MG63 (cell line): ENCODE results near the gene TMEM44. TPM values are rescaled to one million over a fixed set of nuclear protein-coding genes. Genes with fewer than 3 reads are reported as not detected.
A peak's percentile ranks its signal among the peaks of the same experiment; 100 is the strongest.
"Not testable (repeated sequence)": the region's sequence is repeated elsewhere in the genome, so short reads cannot be mapped to it uniquely, and the experiment has no call there.

Experiments
- DNase-seq: peaks from one replicate; pipeline ENCODE4 v3.0.0-alpha.2; 2020
- H3K27me3 ChIP-seq: fragments of 250-450 bp; sonication (Bioruptor Pico); 2 replicates; pipeline ENCODE4 v1.5.1; 2020; ENCODE audit warnings: mild to moderate bottlenecking, moderate library complexity
- H3K36me3 ChIP-seq: fragments of 250-450 bp; sonication (Bioruptor Pico); 2 replicates; pipeline ENCODE4 v1.5.1; 2020; ENCODE audit warnings: mild to moderate bottlenecking, moderate library complexity
- H3K4me3 ChIP-seq: fragments of 250-450 bp; sonication (Bioruptor Pico); 2 replicates; pipeline ENCODE4 v1.5.1; 2020; ENCODE audit warnings: mild to moderate bottlenecking, moderate library complexity
- H3K9me3 ChIP-seq: fragments of 250-450 bp; sonication (Bioruptor Pico); 2 replicates; pipeline ENCODE4 v1.5.1; 2020; ENCODE audit warnings: mild to moderate bottlenecking, moderate library complexity
- total RNA-seq: library from RNA; depleted of rRNA; stranded (reverse); fragments of >200 nt; shearing (Covaris generic); gene quantifications from 2 replicates; pipeline ENCODE4 v1.2.3, GENCODE V29; 2014; ENCODE audit warnings: low replicate concordance

TMEM44 gene
- total RNA-seq, 1 experiment from 2014 or later = 40.9 TPM

- DNase-seq = no peak
- Histone ChIP-seq H3K9me3 (no peaks in the 10 kb centered on the region), H3K36me3 (peaks cover 86% of the 10 kb centered on the region), H3K27me3 (no peaks in the 10 kb centered on the region), H3K4me3 (no peak overlapping the region)
These were observed 26.6 kb upstream of the TMEM44 start for GRCh38 chr3:194659778-194660177.

- Histone ChIP-seq H3K9me3 (no peaks in the 10 kb centered on the region), H3K4me3 (no peak overlapping the region), H3K36me3 (peaks cover 86% of the 10 kb centered on the region), H3K27me3 (no peaks in the 10 kb centered on the region)
- no peak for DNase-seq
These were observed 25.4 kb upstream of the TMEM44 start for GRCh38 chr3:194658477-194659242.

GRCh38 chr3:194657439-194657838 is 24.2 kb upstream of the TMEM44 start:
- DNase-seq = no peak
- Histone ChIP-seq H3K36me3 (peaks cover 88% of the 10 kb centered on the region), H3K9me3 (no peaks in the 10 kb centered on the region), H3K4me3 (no peak overlapping the region), H3K27me3 (no peaks in the 10 kb centered on the region)

GRCh38 chr3:194654443-194654842 is 21.2 kb upstream of the TMEM44 start:
- H3K4me3 ChIP-seq = no peak overlapping the region
- H3K27me3 ChIP-seq = no peaks in the 10 kb centered on the region
- H3K36me3 ChIP-seq = peaks cover 90% of the 10 kb centered on the region
- H3K9me3 ChIP-seq = no peaks in the 10 kb centered on the region
- DNase-seq = no peak

GRCh38 chr3:194647747-194648146 is 14.5 kb upstream of the TMEM44 start:
- Histone ChIP-seq H3K4me3 (no peak overlapping the region), H3K9me3 (no peaks in the 10 kb centered on the region), H3K36me3 (peaks cover 95% of the 10 kb centered on the region), H3K27me3 (no peaks in the 10 kb centered on the region)
- DNase-seq = no peak

GRCh38 chr3:194642769-194643168 is 9.6 kb upstream of the TMEM44 start:
- H3K4me3 ChIP-seq = no peak overlapping the region
- no peaks in the 10 kb centered on the region for H3K27me3 ChIP-seq
- no peak for DNase-seq
- no peaks in the 10 kb centered on the region; the same call in 1 of the 2 replicates for H3K9me3 ChIP-seq
- H3K36me3 ChIP-seq = peaks cover 88% of the 10 kb centered on the region

- DNase-seq = peak; percentile 38
- Histone ChIP-seq H3K27me3 (no peaks in the 10 kb centered on the region), H3K9me3 (no peaks in the 10 kb centered on the region; the same call in 1 of the 2 replicates), H3K4me3 (no peak overlapping the region), H3K36me3 (peaks cover 71% of the 10 kb centered on the region)
These were observed 7.6 kb upstream of the TMEM44 start for GRCh38 chr3:194640829-194641228.

- no peak overlapping the region for H3K4me3 ChIP-seq
- DNase-seq = no peak
- no peaks in the 10 kb centered on the region; the same call in 1 of the 2 replicates for H3K9me3 ChIP-seq
- H3K36me3 ChIP-seq = peaks cover 56% of the 10 kb centered on the region
- H3K27me3 ChIP-seq = no peaks in the 10 kb centered on the region
These were observed 5.9 kb upstream of the TMEM44 start for GRCh38 chr3:194638991-194639605.

GRCh38 chr3:194637541-194638400 is 4.6 kb upstream of the TMEM44 start:
- no peak for DNase-seq
- Histone ChIP-seq H3K4me3 (no peak overlapping the region), H3K36me3 (peaks cover 43% of the 10 kb centered on the region), H3K9me3 (no peaks in the 10 kb centered on the region; the same call in 1 of the 2 replicates), H3K27me3 (no peaks in the 10 kb centered on the region)

GRCh38 chr3:194637066-194637465 is 3.8 kb upstream of the TMEM44 start:
- Histone ChIP-seq H3K36me3 (peaks cover 41% of the 10 kb centered on the region), H3K4me3 (no peak overlapping the region), H3K9me3 (no peaks in the 10 kb centered on the region; the same call in none of the 2 replicates), H3K27me3 (no peaks in the 10 kb centered on the region)
- DNase-seq = no peak

GRCh38 chr3:194632809-194633348 is 340 bp downstream of the TMEM44 start:
- peaks cover 31% of the 10 kb centered on the region for H3K36me3 ChIP-seq
- H3K9me3 ChIP-seq = peaks cover 12% of the 10 kb centered on the region
- H3K27me3 ChIP-seq = no peaks in the 10 kb centered on the region
- H3K4me3 ChIP-seq = peak overlapping the region; percentile 65
- peak; percentile 65 for DNase-seq

GRCh38 chr3:194632226-194632808 is 902 bp downstream of the TMEM44 start:
- peaks cover 34% of the 10 kb centered on the region for H3K36me3 ChIP-seq
- H3K4me3 ChIP-seq = peak overlapping the region; percentile 65
- H3K9me3 ChIP-seq = peaks cover 12% of the 10 kb centered on the region
- no peaks in the 10 kb centered on the region for H3K27me3 ChIP-seq
- DNase-seq = no peak

GRCh38 chr3:194631696-194632095 is 1.5 kb downstream of the TMEM44 start:
- Histone ChIP-seq H3K36me3 (peaks cover 40% of the 10 kb centered on the region), H3K4me3 (no peak overlapping the region), H3K27me3 (no peaks in the 10 kb centered on the region), H3K9me3 (peaks cover 12% of the 10 kb centered on the region)
- no peak for DNase-seq

GRCh38 chr3:194630681-194631080 is 2.5 kb downstream of the TMEM44 start:
- DNase-seq, H3K4me3 ChIP-seq, H3K27me3 ChIP-seq: not testable (repeated sequence)
- peaks cover 48% of the 10 kb centered on the region for H3K36me3 ChIP-seq
- peaks cover 12% of the 10 kb centered on the region for H3K9me3 ChIP-seq

- DNase-seq = no peak
- H3K36me3 ChIP-seq = peaks cover 67% of the 10 kb centered on the region
- no peak overlapping the region for H3K4me3 ChIP-seq
- H3K9me3 ChIP-seq = peaks cover 2% of the 10 kb centered on the region; the same call in 1 of the 2 replicates
- no peaks in the 10 kb centered on the region for H3K27me3 ChIP-seq
These were observed 8.3 kb downstream of the TMEM44 start for GRCh38 chr3:194624956-194625355.

GRCh38 chr3:194623449-194624290 is 9.5 kb downstream of the TMEM44 start:
- Histone ChIP-seq H3K36me3 (peaks cover 72% of the 10 kb centered on the region), H3K27me3 (no peaks in the 10 kb centered on the region), H3K9me3 (no peaks in the 10 kb centered on the region), H3K4me3 (no peak overlapping the region)
- DNase-seq = no peak
